ENCODE measurements around the gene CFAP107. TPM values are rescaled to one million over a fixed set of nuclear protein-coding genes. Genes with fewer than 3 reads are reported as not detected.

CFAP107 gene
- total RNA-seq, 1 donor from 2014 or later: 2.9 TPM

GRCh38 chr1:12763479-12763878, 17.5 kb downstream of the CFAP107 start:
- H3K9me3 ChIP-seq: no peaks in the 10 kb centered on the region
- no peak for TF ChIP-seq CTCF (IDR thresholded peaks at IDR 0.05)
- no peak overlapping the region for H3K27ac ChIP-seq
- intact Hi-C loops (cut with DNase I): no loop called here
- DNase-seq (no peak), ATAC-seq (no peak)
- no peaks in the 10 kb centered on the region for H3K4me1 ChIP-seq
- H3K36me3 ChIP-seq: no peaks in the 10 kb centered on the region
- no peaks in the 10 kb centered on the region for H3K27me3 ChIP-seq (ENCODE audit: low read depth)
- H3K4me3 ChIP-seq: no peak overlapping the region

GRCh38 chr1:12764016-12764415, 18.0 kb downstream of the CFAP107 start:
- Histone ChIP-seq H3K4me1 (no peaks in the 10 kb centered on the region), H3K36me3 (no peaks in the 10 kb centered on the region), H3K27ac (no peak overlapping the region), H3K4me3 (no peak overlapping the region), H3K9me3 (no peaks in the 10 kb centered on the region), H3K27me3 (ENCODE audit: low read depth) (peaks cover 3% of the 10 kb centered on the region)
- intact Hi-C loops (cut with DNase I): no loop called here
- no peak for TF ChIP-seq CTCF (IDR thresholded peaks at IDR 0.05)
- DNase-seq (no peak), ATAC-seq (no peak)

GRCh38 chr1:12769031-12769430, 23.0 kb downstream of the CFAP107 start:
- Histone ChIP-seq H3K9me3 (no peaks in the 10 kb centered on the region), H3K27ac (no peak overlapping the region), H3K4me3 (no peak overlapping the region), H3K4me1 (no peaks in the 10 kb centered on the region), H3K36me3 (no peaks in the 10 kb centered on the region), H3K27me3 (ENCODE audit: low read depth) (peaks cover 4% of the 10 kb centered on the region)
- no peak for DNase-seq
- TF ChIP-seq CTCF (IDR thresholded peaks at IDR 0.05): no peak
- no peak for ATAC-seq
- intact Hi-C loops (cut with DNase I): no loop called here

GRCh38 chr1:12769976-12770505, 24.0 kb downstream of the CFAP107 start:
- no peaks in the 10 kb centered on the region for H3K9me3 ChIP-seq
- no peaks in the 10 kb centered on the region for H3K4me1 ChIP-seq
- no peak overlapping the region for H3K27ac ChIP-seq
- TF ChIP-seq CTCF (IDR thresholded peaks at IDR 0.05): no peak
- no peak overlapping the region for H3K4me3 ChIP-seq
- H3K36me3 ChIP-seq: no peaks in the 10 kb centered on the region
- no peak for ATAC-seq
- intact Hi-C loops (cut with DNase I): no loop called here
- H3K27me3 ChIP-seq (ENCODE audit: low read depth): peaks cover 4% of the 10 kb centered on the region
- DNase-seq: no peak

GRCh38 chr1:12770620-12771019, 24.6 kb downstream of the CFAP107 start:
- H3K27ac ChIP-seq: no peak overlapping the region
- no peak for ATAC-seq
- H3K4me1 ChIP-seq: no peaks in the 10 kb centered on the region
- no peak for DNase-seq
- peaks cover 4% of the 10 kb centered on the region for H3K27me3 ChIP-seq (ENCODE audit: low read depth)
- H3K4me3 ChIP-seq: no peak overlapping the region
- intact Hi-C loops (cut with DNase I): no loop called here
- no peaks in the 10 kb centered on the region for H3K36me3 ChIP-seq
- no peak for TF ChIP-seq CTCF (IDR thresholded peaks at IDR 0.05)
- H3K9me3 ChIP-seq: no peaks in the 10 kb centered on the region

GRCh38 chr1:12771186-12771585, 25.2 kb downstream of the CFAP107 start:
- Histone ChIP-seq H3K4me1 (no peaks in the 10 kb centered on the region), H3K9me3 (no peaks in the 10 kb centered on the region), H3K4me3 (no peak overlapping the region), H3K27me3 (ENCODE audit: low read depth) (peaks cover 4% of the 10 kb centered on the region), H3K27ac (no peak overlapping the region), H3K36me3 (no peaks in the 10 kb centered on the region)
- no peak for ATAC-seq
- no peak for TF ChIP-seq CTCF (IDR thresholded peaks at IDR 0.05)
- DNase-seq: no peak
- intact Hi-C loops (cut with DNase I): no loop called here
